NCI-H446 (cell line): Measurements from ENCODE around the gene ANKS1B.
A peak's percentile ranks its signal among the peaks of the same experiment; 100 is the strongest.
"Not testable (repeated sequence)": the region's sequence is repeated elsewhere in the genome, so short reads cannot be mapped to it uniquely, and the experiment has no call there.

Experiments
- DNase-seq, 2 experiments: peaks; one replicate each; lab custom pipeline; 2025; lab: John Stamatoyannopoulos, UW

The ANKS1B gene

DNA sequence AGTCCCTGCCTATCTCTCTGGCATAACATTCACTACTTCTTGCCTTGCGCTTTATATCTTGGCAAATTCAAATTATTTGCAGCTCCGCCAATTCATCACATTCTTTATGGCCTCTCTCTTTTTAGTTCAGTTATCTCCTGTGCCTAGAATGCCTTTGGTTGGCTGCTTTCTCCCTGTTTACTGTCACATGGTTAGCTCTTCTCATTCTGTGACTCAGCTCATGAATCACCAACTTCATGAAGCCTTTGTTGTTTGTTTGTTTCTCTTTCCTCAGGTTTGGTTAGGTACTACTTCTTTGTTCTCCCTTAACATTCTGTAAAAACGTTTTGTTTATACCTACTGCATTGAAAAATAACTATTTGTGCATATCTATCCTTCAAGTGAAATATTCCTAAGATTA is 713.7 kb downstream of the ANKS1B start:
- no peak for DNase-seq

DNA sequence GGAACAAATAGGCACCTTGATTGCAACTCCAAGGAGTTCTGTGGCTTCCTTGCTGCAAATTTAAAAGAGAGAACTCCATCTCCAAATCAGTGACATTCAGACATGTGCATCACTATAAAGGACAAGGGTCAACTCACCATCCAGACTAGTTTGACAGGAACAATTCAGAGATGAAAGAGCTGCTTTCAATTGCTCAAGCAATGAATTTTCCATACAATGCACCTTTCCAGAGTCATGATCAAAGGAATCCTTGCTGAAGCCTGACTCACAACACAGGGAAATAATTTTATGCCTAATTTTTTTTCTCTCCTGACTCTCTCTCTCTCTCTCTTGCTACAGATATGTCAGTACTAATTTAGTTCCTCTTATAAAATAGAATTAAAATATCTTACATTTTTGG is 717.7 kb downstream of the ANKS1B start:
- DNase-seq = no peak

DNA sequence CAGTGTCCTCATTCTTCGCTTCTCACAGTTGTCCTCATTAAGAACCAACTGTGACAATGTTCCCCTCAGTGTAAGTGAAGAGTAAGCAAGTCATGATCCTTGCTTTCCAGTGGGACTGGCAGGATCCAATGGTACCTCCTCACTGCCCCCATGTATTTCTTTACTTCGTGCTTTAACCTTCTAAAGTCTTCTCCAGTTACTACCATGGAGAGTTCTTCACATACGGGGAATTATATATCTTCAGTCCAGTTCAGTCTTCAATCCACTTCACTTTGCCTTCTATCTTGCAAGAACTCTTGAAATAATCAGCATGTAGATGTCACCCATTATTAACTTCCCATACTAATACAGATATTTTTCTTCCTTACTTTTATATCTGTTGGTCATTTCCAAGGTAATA is 719.1 kb downstream of the ANKS1B start:
- DNase-seq = no peak

DNA sequence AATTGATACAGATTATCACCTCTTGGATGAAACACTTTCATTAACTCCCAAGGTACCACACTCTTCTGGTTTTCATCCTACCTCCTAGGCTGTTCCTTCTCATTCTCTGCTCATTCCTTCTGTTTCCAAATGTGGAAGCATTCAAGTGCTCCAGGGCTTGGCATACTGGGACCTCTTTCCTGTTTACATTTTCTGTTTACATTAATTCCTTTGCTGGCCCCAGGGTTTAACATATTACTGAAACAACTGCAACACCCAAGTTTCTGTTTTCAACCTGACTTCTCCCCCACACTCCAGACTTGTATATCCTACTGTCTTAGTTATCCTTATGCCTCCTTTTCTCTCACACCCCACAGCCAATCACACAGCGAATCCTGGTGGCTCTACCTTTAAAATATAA is 723.5 kb downstream of the ANKS1B start:
- DNase-seq = no peak

DNA sequence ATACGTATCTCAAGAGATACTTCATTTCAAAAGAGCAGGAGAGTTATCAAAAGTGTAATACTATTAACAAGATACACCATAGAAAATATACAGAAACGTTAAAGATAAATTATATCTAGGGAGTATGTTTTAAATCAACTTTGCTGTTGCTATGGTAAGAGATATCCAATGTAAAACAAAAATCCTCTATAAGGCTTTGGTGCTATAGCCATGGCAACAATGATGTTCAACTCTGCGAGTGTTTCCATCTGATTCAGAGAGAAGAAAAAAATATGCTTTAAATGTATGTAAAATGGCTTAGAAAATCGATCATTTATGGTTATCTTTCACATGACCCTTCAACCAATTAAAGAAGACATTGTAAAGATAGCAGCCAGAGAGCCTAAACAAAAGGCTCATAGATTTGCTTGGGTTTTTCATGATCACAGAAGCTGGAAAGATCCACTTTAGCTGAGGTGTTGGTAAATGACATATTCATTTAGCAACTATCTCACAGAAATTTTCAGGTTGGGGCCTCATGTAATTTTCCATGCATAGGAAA is 724.2 kb downstream of the ANKS1B start:
- no peak for DNase-seq

DNA sequence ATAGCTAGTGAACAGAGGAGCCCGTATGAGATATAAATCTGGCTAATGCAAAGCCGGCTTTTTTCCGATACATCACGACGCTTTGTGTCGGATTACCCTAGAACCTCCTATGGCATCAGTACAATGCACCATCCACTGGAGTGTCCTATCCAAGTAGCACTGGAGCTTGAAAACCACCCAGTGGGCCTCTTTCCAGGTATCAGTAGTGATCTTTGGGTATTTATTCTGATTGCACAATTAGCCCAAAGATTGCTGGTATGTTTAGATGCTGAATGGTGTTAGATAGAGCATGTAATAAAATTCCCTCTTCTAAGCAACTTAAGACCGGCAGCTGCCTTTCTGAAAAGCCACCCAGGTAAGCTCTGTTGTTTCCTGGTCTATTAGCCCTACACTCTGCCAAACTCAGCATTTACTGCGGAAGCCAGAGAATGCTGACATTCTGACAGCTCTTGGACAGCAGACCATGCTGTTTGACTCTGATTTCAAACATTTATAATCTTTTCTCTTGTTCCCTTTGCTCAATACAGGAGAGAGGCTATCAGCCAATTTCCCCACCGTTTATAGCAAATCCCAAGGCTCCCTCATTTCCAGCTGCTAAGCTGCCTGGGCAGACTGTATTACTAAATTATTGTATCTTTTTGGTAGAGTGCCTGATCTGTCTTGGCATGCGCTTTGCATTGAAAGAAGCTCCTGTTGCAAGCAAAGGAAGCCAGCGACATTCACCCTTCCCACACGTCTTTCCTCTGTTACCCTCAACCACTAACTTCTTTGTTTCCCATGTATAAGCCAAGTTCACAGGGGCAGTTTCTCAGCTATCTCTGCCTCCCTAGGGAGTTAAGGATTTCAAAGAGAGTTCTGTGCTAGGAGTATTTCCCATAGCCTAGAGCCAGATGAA is 725.4 kb downstream of the ANKS1B start:
- DNase-seq = peak in 1 of 2 experiments; percentile 47

DNA sequence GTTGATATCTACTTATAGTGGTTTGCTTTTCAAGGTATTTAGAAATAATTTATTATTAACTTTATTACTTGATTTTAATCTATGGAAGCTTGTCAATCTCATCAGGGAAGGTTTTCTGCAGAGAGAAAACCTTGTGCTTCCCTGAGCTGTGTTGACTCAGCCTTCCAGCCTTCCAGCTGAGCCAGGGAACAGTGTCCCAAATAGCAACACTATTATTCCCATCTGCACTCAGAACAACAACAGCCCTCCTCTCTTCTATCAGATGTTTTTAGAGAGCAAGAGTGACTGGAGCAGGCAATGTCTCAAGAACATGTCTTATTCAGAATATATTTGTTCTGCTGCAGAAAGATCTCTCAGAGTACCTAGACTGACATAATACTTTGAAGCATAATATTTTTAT is 727.1 kb downstream of the ANKS1B start:
- no peak for DNase-seq

DNA sequence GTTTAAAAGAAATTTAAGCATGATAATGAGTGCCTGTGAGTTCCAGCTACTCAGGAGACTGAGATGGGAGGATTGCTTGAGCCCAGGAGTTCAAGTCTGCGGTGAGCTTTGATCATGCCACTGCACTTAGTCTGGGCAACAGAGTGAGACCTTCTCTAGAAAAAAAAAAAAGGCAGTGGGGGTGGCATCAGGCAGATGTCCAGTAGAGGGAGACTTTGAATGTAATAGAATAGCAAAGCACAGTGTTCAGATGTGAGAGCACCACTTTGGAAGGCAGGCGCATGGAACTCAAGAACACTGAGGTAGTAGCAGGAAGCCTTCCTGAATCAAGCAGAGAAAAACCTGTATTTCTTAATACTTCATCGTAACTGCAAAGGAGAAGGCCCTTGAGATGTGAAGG is 731.7 kb downstream of the ANKS1B start:
- peak in 1 of 2 experiments; percentile 11 for DNase-seq

DNA sequence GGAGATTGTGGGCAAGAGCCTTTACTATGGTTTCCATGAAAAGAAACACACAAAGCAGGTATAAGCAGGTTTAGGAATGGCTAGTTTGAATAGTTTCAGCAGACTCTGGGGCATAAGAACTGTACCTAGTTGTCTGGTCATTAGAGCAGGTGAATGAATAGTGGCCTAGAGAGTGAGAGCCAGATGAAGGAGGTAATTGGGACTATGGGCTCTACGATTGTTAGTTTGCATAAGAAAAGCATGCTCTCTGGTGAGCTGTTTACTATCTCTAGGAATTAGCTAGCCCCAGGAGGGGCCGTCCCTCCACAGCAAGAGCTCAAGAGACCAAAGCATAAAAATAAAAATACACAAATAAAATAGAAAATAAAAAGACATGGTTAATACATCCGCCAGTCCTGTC is 734.6 kb downstream of the ANKS1B start:
- no peak for DNase-seq

DNA sequence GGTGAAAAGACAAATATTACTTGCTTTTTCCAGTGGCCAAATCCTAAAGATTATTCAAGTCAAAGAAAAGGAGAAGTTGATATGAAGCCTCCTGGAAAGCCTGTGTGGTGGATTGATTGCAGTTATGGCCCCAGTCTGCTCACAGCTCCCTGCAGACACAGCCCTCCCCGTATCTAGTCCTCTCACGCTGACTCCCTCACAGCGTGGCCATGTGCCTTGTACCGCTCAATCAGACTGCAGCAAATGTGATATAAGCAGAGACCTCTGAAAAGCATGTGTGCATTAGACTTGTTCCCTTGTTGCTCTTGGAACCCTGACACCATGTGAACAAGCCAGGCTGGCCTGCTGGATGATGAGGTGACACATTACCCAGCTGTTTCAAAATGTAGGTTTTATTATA is 735.2 kb downstream of the ANKS1B start:
- DNase-seq = no peak

DNA sequence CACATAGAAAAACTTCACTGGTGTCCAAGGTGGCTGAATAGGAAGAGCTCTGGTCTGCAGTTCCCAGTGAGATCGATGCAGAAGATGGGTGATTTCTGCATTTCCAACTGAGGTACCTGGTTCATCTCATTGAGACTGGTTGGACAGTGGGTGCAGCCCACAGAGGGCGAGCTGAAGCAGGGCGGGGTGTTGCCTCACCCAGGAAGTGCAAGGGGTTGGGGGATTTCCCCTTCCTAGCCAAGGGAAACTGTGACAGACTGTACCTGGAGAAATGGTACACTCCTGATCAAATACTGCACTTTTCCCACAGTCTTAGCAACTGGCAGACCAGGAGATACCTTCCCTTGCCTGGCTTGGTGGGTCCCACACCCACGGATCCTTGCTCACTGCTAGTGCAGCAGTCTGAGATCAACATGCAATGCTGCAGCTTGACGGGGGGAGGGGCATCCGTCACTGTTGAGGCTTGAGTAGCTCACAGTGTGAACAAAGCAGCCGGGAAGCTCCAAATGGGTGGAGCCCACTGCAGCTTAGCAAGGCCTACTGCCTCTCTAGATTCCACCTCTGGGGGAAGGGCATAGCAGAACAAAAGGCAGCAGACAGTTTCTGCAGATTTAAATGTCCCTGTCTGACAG is 746.7 kb downstream of the ANKS1B start:
- not testable (repeated sequence) for DNase-seq

DNA sequence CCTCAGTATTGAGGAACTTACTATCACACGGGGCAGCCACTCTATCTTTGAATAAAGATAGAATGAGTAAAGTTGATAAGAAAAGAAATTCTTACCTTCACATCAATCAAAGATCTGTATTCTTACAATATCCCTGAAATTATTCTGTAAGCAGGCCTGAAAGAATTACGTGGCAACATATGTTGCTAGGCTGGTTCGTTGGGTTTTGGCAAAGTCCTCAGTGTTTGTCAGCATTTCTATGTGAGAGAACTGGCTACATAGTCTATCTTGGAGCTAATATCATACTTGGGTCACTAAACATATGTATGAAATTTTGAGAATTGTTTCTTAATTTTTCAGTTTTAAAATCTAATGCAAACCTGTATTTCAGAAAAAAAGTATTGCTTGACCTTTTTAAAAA is 749.4 kb downstream of the ANKS1B start:
- no peak for DNase-seq

DNA sequence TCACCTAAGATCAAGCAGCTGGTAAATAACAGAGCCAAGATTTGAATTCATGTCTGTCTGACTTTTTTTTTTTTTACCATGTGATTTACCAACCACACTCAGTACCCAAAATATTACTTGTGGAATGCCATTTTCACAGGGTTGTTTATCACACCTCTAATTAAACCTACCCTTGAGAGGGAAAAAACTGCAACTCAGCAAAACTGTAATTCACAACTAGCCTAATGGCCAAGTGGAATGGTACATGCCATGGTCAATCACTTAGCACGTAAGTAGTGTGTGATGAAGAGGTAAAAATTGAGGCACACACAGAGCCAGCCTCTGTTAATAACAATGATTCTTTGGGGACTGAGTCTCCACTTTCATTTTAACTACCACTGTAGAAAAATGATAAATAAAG is 750.0 kb downstream of the ANKS1B start:
- no peak for DNase-seq

DNA sequence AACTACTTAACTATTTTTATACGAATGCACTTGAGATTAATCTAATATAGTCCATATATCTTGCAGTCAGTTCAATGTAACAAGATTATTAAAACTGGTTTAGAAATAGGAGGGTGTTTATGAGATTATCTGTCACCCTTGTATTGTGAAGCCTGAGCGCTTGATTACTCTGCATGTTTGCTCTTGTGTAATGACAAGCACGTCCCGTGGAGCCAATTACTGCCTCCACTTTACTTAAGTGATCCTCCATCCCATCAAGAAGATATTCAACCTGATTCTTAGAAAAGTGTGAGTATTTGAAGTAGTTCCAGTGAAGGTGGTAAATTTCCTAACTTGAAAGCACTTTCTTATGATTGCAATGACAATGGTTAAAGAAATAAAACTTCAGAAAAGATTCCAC is 752.4 kb downstream of the ANKS1B start:
- no peak for DNase-seq

DNA sequence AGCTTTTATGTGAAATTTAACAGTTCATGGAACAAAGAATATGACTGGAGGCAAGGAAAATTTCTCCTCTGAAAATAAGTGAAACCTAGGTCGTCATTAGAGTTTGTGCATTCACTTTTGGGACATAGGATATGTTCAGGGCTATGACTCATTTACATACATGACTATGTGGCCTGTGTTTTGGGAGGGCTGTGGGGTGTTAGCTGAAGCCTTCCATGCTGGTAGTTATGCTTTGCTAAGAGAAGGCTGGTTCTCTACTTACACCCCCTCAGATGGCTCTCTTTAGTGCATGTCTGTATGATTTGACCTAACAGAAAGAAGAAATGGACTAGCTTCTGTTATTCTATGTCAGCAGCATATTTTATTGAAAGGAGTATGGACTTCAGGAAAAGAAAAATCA is 753.7 kb downstream of the ANKS1B start:
- DNase-seq = no peak

DNA sequence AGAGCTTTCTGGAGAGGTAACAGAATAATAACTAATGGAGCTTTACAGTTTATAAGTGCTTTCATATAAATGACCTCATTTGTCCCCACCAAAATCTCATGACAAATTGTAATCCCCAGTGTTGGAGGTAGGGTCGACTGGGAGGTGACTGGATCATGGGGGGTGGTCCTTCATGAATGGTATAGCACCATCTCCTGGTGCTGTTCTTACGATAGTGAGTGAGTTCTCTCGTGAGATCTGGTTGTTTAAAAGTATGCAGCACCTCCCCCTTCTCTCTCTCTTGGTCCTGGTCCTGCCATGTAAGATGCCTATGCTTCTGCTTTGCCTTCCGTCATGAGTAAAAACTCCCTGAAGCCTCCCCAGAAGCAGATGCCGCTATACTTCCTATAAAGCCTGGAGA is 760.5 kb downstream of the ANKS1B start:
- no peak for DNase-seq

DNA sequence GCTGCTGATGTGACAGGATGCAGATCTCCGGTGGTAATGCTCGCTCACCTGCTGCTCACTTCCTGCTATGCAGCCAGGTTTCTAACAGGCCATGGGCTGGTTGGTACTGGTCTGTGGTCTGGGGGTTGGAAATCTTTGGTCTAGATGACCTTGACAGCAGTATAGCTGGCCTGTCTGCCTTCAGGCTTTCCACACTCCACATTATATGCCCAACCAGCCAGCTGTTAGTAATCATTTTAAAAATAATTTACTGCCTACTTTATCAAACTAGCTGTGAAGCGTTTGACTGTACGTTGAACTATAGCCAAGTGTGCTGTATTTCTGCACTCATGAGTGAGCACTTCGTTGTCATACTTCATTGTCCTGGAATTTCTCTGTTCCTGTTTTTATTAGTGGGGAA is 761.2 kb downstream of the ANKS1B start:
- no peak for DNase-seq

DNA sequence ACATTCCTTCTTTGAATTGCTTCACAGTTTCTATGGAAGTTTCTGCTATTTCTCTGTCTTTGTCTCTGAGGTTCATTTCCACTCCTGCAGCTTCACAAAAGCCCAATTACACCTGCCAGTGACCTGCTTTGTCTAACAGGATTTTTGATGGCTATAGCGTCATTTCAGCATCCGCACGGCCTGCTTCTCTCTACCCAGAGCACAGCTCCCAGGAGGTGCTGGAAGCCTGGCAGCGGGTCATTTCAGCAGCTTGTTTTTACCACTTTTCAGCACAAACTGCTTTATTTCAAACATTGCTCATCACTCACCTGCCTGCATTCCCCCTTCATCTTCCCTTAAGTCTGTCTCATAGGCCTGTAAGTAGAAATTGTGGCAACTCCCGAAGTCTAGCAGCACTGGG is 771.7 kb downstream of the ANKS1B start:
- DNase-seq = no peak

DNA sequence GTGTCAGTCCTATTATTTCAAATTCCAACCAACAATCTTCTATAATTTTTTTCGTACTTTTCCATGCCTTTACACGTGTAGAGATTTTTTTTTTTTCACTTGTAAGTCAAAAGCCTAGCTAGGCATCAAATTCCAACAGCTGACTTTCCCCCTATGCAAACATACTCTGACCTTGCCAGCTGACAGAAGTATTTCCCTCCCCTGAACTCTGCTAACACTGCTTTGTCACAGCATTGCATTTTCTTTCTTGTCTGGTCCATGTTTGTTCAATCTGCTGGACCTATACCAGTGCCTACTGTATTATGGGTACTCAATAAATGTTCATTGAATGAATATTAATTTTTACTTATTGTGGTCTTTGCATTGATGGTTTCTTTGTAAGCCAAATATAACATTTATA is 772.5 kb downstream of the ANKS1B start:
- DNase-seq = no peak

DNA sequence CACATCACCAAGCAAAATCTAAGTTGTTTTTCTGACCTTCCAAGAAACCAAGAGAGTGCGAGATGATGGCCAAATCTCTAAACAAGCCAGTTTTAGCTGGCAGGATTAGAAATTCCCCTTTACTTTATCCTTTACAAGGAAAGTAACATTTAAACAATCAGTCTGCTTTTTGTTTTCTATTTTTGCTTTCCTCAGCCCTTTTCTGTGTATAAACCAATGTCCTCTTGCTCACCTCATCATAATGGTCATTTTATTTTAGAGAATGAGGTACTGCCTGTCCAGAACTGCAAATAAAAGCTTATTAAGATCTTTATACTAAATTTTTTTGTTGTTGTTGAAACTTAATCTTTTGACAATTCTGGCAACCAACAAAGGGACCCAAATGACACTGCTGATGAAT is 779.6 kb downstream of the ANKS1B start:
- DNase-seq = no peak

DNA sequence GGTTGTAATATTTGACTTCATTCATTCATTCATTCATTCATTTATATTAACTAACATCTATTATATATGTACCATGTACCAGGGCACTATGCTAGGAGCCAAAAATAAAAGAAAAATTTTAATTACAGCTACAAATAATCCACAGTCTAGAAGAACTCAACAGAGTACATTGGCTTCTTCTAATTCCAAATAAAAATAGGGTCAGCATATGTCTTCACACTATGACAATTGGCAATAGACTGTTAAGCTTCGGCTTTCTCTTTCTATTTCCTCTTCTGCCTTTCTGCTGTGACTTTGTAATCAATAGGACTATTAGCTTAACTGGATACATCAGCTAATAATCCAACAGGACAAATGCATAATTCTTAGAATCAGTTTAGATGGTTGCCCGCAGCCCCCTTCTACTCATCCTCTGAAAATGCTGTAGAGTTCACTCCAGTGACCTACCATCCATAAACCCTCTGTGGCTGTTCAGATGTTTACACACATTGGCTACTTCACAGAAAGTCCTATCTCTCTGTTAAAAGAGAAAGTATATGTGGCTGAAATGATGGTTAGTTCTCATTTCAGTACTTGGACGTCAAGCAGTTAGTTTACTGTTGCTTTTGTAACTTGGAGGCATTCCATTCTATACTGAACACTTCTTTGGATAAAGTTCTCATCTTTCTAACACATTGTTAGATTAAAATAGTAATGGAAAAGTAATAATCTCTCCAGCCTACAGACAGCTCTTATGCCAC is 782.7 kb downstream of the ANKS1B start:
- DNase-seq = no peak

DNA sequence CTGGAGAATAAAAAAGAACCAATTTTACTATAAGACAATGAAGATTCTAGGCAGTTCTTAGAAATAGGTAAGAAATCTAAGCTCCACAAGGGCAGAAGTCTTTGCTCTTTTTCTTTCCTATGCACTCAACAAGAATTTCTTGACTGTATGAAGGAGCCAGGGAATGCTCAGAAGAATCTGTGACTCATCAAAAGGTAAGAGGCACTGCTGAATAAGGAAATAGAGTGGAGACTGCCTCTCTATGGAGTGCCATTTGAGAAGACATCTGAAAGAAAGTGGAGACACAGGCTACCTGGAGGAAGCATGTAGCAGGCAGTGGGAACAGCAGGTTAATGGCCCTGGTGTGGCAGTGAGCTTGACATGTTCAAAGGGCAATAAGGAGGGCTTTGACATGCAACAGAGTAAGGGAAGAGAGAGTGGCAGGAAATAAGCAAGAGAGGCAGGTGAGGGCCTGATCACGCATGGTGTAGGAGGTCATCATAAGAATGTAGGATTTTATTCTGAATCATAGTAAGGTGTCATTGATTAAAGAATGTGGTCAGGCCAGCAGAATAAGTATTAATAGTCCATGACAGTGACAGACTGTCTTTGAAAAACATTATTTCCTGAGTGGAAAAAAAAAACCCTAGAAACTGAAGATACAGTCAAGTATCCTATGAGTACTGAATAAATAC is 783.9 kb downstream of the ANKS1B start:
- no peak for DNase-seq
